G401 (cell line): Measurements from ENCODE around the gene MUC12. TPM values are rescaled to one million over a fixed set of nuclear protein-coding genes. Genes with fewer than 3 reads are reported as not detected.
"Not testable (repeated sequence)": the region's sequence is repeated elsewhere in the genome, so short reads cannot be mapped to it uniquely, and the experiment has no call there.

Experiments
- DNase-seq: peaks from one replicate; pipeline ENCODE4 v3.0.0-alpha.2; 2015; ENCODE audit warnings: low spot score
- in situ Hi-C: cut with HindIII; loops from 2 replicates; pipeline ENCODE4 v1.10.0; 2016; ENCODE audit warnings: low sequenced_read_pairs, mixed read lengths
- total RNA-seq: library from RNA; depleted of rRNA; stranded (reverse); fragments of >200 nt; shearing (Covaris generic); gene quantifications from 2 replicates; pipeline ENCODE4 v1.2.3, GENCODE V29; 2014; rRNA removed

MUC12 gene
- total RNA-seq, 1 experiment from 2014 or later = not detected

DNA sequence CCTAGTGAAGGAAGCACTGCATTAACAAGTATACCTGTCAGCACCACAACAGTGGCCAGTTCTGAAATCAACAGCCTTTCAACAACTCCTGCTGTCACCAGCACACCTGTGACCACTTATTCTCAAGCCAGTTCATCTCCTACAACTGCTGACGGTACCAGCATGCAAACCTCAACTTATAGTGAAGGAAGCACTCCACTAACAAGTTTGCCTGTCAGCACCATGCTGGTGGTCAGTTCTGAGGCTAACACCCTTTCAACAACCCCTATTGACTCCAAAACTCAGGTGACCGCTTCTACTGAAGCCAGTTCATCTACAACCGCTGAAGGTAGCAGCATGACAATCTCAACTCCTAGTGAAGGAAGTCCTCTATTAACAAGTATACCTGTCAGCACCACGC, 66.6 kb downstream of the MUC12 start:
- in situ Hi-C loops = no loop called here
- no peak for DNase-seq

GRCh38 chr7:101041283-101041682, 71.9 kb downstream of the MUC12 start:
- in situ Hi-C loops = not testable (repeated sequence)

DNA sequence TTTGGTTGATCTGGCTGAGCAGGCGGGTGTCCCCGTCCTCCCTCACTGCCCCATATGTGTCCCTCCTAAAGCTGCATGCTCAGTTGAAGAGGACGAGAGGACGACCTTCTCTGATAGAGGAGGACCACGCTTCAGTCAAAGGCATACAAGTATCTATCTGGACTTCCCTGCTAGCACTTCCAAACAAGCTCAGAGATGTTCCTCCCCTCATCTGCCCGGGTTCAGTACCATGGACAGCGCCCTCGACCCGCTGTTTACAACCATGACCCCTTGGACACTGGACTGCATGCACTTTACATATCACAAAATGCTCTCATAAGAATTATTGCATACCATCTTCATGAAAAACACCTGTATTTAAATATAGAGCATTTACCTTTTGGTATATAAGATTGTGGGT, 89.0 kb downstream of the MUC12 start:
- peak; percentile 8 for DNase-seq
- in situ Hi-C loops = loop anchor here (10.0 kb wide), 1 partner anchor 174 kb away; the partner anchor contains the start of gene UFSP1

More at GRCh38 chr7:101041283-101041682, 71.9 kb downstream of the MUC12 start:
- not testable (repeated sequence) for DNase-seq

GRCh38 chr7:101059620-101059942, 90.2 kb downstream of the MUC12 start:
- in situ Hi-C loops = loop anchor here (10.0 kb wide), 1 partner anchor 175 kb away; the partner anchor contains the start of gene UFSP1
- no peak for DNase-seq

- in situ Hi-C loops = no loop called here
- DNase-seq = no peak
Measured at GRCh38 chr7:101060992-101061391, 91.6 kb downstream of the MUC12 start.

- DNase-seq, in situ Hi-C loops: not testable (repeated sequence)
Measured at GRCh38 chr7:101064176-101064550, 94.8 kb downstream of the MUC12 start.

GRCh38 chr7:101065162-101065561, 95.8 kb downstream of the MUC12 start:
- in situ Hi-C loops, DNase-seq: not testable (repeated sequence)

DNA sequence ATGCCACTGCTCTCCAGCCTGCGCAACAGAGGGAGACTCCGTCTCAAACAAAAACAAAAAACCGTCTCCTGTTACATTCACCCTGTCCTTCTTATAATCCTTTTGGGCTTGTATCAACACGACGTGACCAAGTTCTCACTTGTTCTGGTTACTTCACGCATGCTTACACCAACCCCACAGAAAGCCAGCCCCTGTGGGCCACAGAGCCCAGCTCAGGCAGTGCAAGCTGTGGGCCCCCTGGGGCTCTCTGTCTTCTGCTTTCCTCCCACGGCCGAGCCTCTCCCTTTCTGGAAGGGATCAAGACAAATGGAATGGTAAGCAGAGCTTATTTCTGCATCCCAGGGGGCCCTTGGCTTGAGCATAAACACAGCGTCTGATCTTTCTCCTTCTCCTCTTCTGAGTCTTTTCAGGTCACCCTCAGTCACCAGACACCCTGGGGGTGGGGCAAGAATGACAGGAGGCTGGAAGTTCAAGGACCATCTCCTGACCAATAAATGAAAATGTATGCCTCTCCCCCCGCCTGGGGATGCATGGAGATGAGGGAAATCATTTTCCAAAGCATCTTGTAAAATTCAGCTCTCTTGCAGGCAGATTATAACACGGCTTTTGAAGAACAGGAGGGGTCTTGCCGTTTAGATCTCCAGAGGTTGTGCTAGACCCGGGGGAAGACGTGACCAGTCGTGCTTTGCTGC, 96.9 kb downstream of the MUC12 start:
- DNase-seq = no peak
- in situ Hi-C loops = no loop called here

DNA sequence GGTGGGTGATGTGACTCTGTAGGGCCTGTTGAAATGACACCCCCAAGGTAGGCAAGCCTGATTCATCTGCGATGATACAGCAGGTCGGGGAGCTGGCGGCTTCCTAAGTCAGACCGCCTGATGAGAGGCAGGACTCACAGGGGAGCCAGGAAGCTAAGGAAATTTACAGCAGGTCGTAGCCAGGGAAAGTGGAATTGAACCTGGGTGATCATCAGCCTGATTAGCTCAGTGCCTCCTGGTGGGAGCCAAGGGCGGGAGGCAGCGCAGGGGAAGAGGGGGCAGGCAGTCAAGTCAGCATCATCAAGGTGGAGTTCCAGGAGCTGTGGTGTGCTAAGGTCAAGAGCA, 97.4 kb downstream of the MUC12 start:
- in situ Hi-C loops = no loop called here
- DNase-seq = no peak

DNA sequence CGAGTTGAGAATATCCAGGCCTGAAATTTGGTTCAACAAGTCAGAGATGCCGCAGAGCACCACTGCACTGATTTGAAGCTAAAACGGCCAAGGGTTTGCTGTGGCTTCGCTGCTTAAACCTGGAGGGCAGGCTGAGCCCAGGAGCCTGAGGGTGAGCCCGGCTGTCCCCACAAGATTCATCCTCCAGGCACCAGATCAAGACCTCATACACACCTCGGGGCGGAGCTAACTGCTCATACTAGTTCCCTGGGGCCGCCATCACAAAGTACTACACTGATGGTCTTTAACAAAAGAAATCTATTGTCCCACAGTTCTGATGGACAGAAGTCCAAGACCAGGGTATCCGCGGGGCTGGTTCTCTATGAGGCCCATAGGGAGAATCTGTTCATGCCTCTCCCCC, 99.0 kb downstream of the MUC12 start:
- in situ Hi-C loops = no loop called here
- no peak for DNase-seq

Other genes with a start within 250 kb of the MUC12 start
- not detected in 2 replicates for gene EPO, start 249.1 kb upstream of the MUC12 start, total RNA-seq
- not detected in 2 replicates for gene ZAN, start 236.0 kb upstream of the MUC12 start, total RNA-seq
- 86.6 and 107 TPM in 2 replicates for gene EPHB4, start 142.0 kb upstream of the MUC12 start, total RNA-seq
- 15.8 and 25.8 TPM in 2 replicates for gene SLC12A9, start 116.9 kb upstream of the MUC12 start, total RNA-seq
- gene TRIP6, start 102.2 kb upstream of the MUC12 start, total RNA-seq = 360 and 395 TPM in 2 replicates
- gene SRRT, start 94.5 kb upstream of the MUC12 start, total RNA-seq = 92.2 and 134 TPM in 2 replicates
- 2.5 and 3.6 TPM in 2 replicates for gene UFSP1, start 79.8 kb upstream of the MUC12 start, total RNA-seq
- gene ACHE, start 73.7 kb upstream of the MUC12 start, total RNA-seq = 3.6 and 5.0 TPM in 2 replicates
- gene MUC3A, start 20.0 kb upstream of the MUC12 start, total RNA-seq = 0.37 TPM in 1 of 2 replicates, not detected in the other
- gene MUC17, start 50.5 kb downstream of the MUC12 start, total RNA-seq = 0.06 TPM in 1 of 2 replicates, not detected in the other
- gene TRIM56, start 115.9 kb downstream of the MUC12 start, total RNA-seq = 5.6 and 9.9 TPM in 2 replicates
- 103 and 113 TPM in 2 replicates for gene SERPINE1, start 157.5 kb downstream of the MUC12 start, total RNA-seq
- 211 and 215 TPM in 2 replicates for gene AP1S1, start 184.9 kb downstream of the MUC12 start, total RNA-seq
- 122 and 148 TPM in 2 replicates for gene VGF, start 196.0 kb downstream of the MUC12 start, total RNA-seq
- 1.2 TPM in 1 of 2 replicates, not detected in the other for gene NAT16, start 210.7 kb downstream of the MUC12 start, total RNA-seq
- not detected in 2 replicates for gene MOGAT3, start 231.5 kb downstream of the MUC12 start, total RNA-seq
- gene PLOD3, start 248.0 kb downstream of the MUC12 start, total RNA-seq = 18.0 and 38.1 TPM in 2 replicates
- gene ZNHIT1, start 248.6 kb downstream of the MUC12 start, total RNA-seq = 74.5 and 105 TPM in 2 replicates